ENCODE results near the gene ZBTB48. TPM values are rescaled to one million over a fixed set of nuclear protein-coding genes. Genes with fewer than 3 reads are reported as not detected.

Gene ZBTB48
- total RNA-seq, 1 donor from 2014 or later: 49.7 TPM

DNA sequence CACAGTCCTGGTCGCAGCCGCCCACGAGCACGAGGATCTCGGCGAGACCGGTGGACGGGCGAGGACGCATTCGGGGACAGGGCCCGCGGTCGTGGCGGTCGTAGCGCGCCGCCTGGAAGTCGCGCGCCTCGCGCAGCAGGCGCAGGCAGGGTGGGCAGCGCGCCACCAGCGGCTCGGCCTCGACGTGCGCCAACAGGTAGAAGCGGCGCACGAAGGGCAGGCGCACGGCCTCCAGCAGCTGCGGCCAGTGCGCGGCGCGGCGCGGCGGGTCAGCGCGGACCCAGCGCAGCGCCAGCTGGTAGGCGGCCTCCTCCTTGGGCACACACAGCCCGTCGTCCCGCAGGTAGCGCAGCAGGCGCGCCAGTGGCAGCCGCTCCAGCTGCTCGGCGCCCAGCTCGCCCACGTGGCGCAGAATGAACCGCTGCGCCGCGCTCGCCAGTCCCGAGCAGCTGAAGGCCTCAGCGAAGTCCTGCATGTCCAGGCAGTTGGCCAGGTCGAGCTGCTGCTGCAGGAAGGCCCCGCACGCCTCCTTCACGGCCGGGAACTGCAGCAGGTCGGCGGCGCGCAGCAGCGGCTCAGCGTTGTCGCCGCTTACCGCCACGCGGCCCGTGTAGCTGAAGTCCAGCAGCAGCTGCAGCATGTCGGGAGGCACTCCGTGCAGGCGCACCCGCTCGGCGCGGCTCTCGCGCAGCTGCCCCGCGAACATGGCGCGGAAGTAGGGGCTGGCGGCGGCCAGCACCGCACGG lies 22.3 kb downstream of the ZBTB48 start:
- Mint-ChIP-seq H3K27me3 (no peaks in the 10 kb centered on the region), H3K27ac (peak overlapping the region; percentile 92), H3K36me3 (ENCODE audit: insufficient read depth) (no peaks in the 10 kb centered on the region)

DNA sequence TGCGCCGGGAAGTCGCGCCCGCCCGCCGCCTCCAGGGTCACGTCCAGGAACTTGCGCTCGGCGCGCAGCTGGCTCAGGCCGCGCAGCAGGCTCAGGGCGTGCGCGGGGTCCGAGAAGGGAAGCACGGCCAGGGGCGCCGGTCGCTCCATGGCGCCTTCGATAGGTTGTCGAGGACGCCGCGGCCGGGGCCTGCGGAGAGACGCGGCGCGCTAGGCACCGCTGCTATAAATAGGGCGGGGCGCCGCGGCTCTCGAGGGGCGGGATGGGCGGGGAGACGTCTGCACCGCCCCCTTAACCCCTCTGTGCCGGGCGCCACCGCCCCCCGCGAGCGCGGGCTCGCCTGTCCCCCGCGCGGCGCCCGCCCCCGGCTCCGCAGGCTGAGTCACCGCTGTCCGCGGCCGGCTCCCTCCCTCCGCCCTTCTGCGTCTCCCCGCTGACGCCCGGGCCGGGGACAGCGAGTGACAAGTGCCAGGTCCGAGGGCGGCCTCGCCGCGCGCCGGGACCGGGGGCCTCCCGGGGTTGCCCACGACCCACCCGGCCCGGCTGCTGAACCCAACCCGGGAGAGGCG lies 23.0 kb downstream of the ZBTB48 start, which contains the start of gene KLHL21:
KLHL21 (minus strand) TSS at position 201 of the 569 bp plus-strand sequence; CDS start at position 149, 52 bp downstream.
- peak within 1 kb of the TSS; percentile 99 for H3K27ac Mint-ChIP-seq
- TF ChIP-seq, protein P1, sequence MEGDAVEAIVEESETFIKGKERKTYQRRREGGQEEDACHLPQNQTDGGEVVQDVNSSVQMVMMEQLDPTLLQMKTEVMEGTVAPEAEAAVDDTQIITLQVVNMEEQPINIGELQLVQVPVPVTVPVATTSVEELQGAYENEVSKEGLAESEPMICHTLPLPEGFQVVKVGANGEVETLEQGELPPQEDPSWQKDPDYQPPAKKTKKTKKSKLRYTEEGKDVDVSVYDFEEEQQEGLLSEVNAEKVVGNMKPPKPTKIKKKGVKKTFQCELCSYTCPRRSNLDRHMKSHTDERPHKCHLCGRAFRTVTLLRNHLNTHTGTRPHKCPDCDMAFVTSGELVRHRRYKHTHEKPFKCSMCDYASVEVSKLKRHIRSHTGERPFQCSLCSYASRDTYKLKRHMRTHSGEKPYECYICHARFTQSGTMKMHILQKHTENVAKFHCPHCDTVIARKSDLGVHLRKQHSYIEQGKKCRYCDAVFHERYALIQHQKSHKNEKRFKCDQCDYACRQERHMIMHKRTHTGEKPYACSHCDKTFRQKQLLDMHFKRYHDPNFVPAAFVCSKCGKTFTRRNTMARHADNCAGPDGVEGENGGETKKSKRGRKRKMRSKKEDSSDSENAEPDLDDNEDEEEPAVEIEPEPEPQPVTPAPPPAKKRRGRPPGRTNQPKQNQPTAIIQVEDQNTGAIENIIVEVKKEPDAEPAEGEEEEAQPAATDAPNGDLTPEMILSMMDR (IDR thresholded peaks at IDR 0.05; ENCODE audit: unreplicated experiment): no peak
- DNase-seq (ENCODE audit: low spot score, unreplicated experiment): peak; percentile 72
- H3K27me3 Mint-ChIP-seq: no peaks in the 10 kb centered on the region
- H3K9me3 Mint-ChIP-seq (ENCODE audit: low read depth): no peaks in the 10 kb centered on the region
- peak within 1 kb of the TSS; percentile 87 for H3K4me3 Mint-ChIP-seq (ENCODE audit: low read depth)
- H3K36me3 Mint-ChIP-seq (ENCODE audit: insufficient read depth): no peaks in the 10 kb centered on the region
- H3K4me1 Mint-ChIP-seq (ENCODE audit: low read depth): peaks cover 23% of the 10 kb centered on the region

More for the DNA sequence above, 22.3 kb downstream of the ZBTB48 start:
- Mint-ChIP-seq H3K9me3 (ENCODE audit: low read depth) (no peaks in the 10 kb centered on the region), H3K4me1 (ENCODE audit: low read depth) (peaks cover 23% of the 10 kb centered on the region), H3K4me3 (ENCODE audit: low read depth) (peak overlapping the region; percentile 87)
- TF ChIP-seq, protein P1 (IDR thresholded peaks at IDR 0.05; ENCODE audit: unreplicated experiment): peak; percentile 24
- peak; percentile 37 for DNase-seq (ENCODE audit: low spot score, unreplicated experiment)

DNA sequence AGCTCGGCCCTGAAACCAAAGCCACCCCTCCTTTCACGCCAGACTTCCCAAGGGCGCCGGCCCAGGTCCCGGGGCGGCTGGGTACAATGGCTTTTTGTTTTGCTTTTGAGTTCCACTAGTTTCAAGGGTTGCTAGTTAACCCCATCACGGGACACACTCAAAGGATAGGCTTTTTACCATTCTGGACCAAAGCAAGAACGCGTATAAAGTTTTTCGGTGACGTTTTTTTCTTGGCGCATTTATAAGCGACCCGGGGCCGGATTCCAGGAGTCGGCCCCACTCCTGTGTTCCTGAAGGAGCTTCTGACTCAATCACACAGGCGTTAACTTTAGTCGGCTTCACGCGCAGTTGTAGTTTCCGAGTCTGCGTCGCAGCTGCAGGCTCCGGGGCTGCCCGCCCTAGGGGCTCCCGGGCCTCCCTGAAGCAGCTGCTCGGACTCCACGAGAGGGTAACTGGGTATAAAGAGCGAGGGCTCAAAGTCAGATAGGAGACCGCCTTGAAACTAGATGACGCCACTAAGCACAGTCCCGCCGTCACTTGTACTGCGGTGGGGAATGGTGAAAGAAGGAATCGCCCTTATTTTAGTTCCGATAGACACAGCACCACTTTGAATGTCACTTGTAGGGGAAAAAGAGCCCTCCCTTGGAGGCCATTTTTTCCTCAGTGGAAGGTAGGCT lies 23.6 kb downstream of the ZBTB48 start:
- DNase-seq (ENCODE audit: low spot score, unreplicated experiment): peak; percentile 33
- Mint-ChIP-seq H3K9me3 (ENCODE audit: low read depth) (no peaks in the 10 kb centered on the region), H3K27ac (peak overlapping the region; percentile 99), H3K36me3 (ENCODE audit: insufficient read depth) (no peaks in the 10 kb centered on the region), H3K27me3 (no peaks in the 10 kb centered on the region), H3K4me1 (ENCODE audit: low read depth) (peaks cover 23% of the 10 kb centered on the region), H3K4me3 (ENCODE audit: low read depth) (peak overlapping the region; percentile 69)
- TF ChIP-seq, protein P1 (IDR thresholded peaks at IDR 0.05; ENCODE audit: unreplicated experiment): no peak

DNA sequence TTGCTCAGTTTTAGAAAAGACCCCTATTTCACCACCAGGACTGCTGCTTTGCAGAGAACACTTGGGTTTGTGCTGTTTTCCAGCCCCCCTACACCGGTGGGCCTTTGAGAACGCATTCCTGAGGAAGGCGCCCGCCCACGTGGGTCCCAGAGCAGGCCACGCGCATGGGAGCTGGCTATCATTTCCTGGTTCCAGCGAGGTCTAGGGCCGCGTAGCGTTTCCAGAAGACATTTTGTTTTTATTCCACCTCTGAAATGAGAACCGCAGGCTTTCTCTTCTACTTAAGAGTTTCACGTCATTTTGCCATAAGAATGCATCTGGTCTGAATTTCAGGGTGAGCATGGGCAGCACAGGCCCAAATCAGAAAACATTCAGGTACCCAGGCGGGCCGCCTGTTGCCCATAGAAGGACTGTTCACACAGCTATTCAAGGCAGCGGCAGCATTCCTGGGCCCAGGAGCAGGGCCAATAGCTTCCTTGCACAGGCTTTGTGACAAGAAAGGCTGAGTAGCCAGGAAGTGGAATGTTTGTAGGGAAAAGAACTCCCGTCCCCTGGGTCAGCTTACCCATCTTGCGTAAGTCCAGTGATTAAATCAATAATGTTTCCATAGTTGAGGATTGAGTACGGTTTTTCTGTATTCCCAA lies 24.2 kb downstream of the ZBTB48 start:
- Mint-ChIP-seq H3K27me3 (no peaks in the 10 kb centered on the region), H3K4me1 (ENCODE audit: low read depth) (peaks cover 23% of the 10 kb centered on the region), H3K9me3 (ENCODE audit: low read depth) (no peaks in the 10 kb centered on the region), H3K36me3 (ENCODE audit: insufficient read depth) (no peaks in the 10 kb centered on the region), H3K4me3 (ENCODE audit: low read depth) (peak overlapping the region; percentile 69), H3K27ac (peak overlapping the region; percentile 99)
- TF ChIP-seq, protein P1 (IDR thresholded peaks at IDR 0.05; ENCODE audit: unreplicated experiment): peak; percentile 36
- DNase-seq (ENCODE audit: low spot score, unreplicated experiment): peak; percentile 33
